HepG2 (cell line): ENCODE data around the gene DEPDC1B. TPM values are rescaled to one million over a fixed set of nuclear protein-coding genes. Genes with fewer than 3 reads are reported as not detected.
A peak's percentile ranks its signal among the peaks of the same experiment; 100 is the strongest.

Source experiments
- FOXP1 ChIP-seq, 2 experiments: fragments of 450-650 bp in 1 of 2; IDR thresholded peaks; 2 replicates each; pipeline ENCODE4 v1.6.1; 2017 to 2018; ENCODE audit warnings: antibody characterized with exemption in 1 of 2
- GATAD1 ChIP-seq: IDR thresholded peaks from 2 replicates; pipeline ENCODE4 v1.6.1; 2016; ENCODE audit warnings: missing genetic modification reagents, missing compliant biosample characterization
- GPBP1L1 ChIP-seq: sonication (generic); formaldehyde crosslinking; IDR thresholded peaks from 2 replicates; pipeline ENCODE4 v1.5.0; 2020; ENCODE audit warnings: mild to moderate bottlenecking, missing genetic modification reagents
- HDAC2 ChIP-seq: sonication (generic); formaldehyde crosslinking; IDR thresholded peaks from 2 replicates; pipeline ENCODE4 v1.4.0; 2020; ENCODE audit warnings: missing genetic modification reagents
- HNRNPUL1 ChIP-seq: fragments of 200-400 bp; formaldehyde crosslinking; IDR thresholded peaks from 2 replicates; pipeline ENCODE4 v1.6.1; 2017; ENCODE audit warnings: low read depth, mild to moderate bottlenecking, low read length, moderate library complexity
- KLF16 ChIP-seq, 2 experiments: sonication (generic) in 1 of 2; formaldehyde crosslinking in 1 of 2; IDR thresholded peaks; 2 replicates each; pipeline versions ENCODE4 v1.6.1 to v1.8.0; 2016 to 2023; ENCODE audit warnings: missing genetic modification reagents in 2 of 2, missing compliant biosample characterization in 1 of 2
- NFATC3 ChIP-seq: sonication (generic); formaldehyde crosslinking; IDR thresholded peaks from 2 replicates; pipeline ENCODE4 v1.5.1; 2020; ENCODE audit warnings: mild to moderate bottlenecking, missing genetic modification reagents
- SKIL ChIP-seq: sonication (generic); formaldehyde crosslinking; IDR thresholded peaks from 2 replicates; pipeline ENCODE4 v1.8.0; 2022; ENCODE audit warnings: missing genetic modification reagents, mild to moderate bottlenecking, moderate library complexity, borderline replicate concordance
- THRA ChIP-seq: sonication (generic); formaldehyde crosslinking; IDR thresholded peaks from 2 replicates; pipeline ENCODE4 v1.4.0; 2020; ENCODE audit warnings: missing genetic modification reagents, borderline replicate concordance
- ZNF652 ChIP-seq: IDR thresholded peaks from 2 replicates; pipeline ENCODE4 v1.6.1; 2016; ENCODE audit warnings: low read depth, borderline replicate concordance
- ZNF703 ChIP-seq: sonication (generic); formaldehyde crosslinking; IDR thresholded peaks from 2 replicates; pipeline ENCODE4 v1.5.1; 2020; ENCODE audit warnings: missing genetic modification reagents, mild to moderate bottlenecking, moderate library complexity, borderline replicate concordance
- polyA plus RNA-seq, 8 experiments: library from polyadenylated mRNA; depleted of rRNA in 3 of 8; stranded (reverse) in 7 of 8; unstranded in 1 of 8; fragments of >200 nt; fragmentation: Illumina TruSeq in 4 of 8; extraction: Trizol in 4 of 8; gene quantifications; 2 replicates each; pipeline versions ENCODE4 v1.2.1 to v1.2.3, GENCODE V29; 2011 to 2016; ENCODE audit warnings: low read depth in 4 of 8, missing spikeins in 1 of 8, mixed read lengths in 1 of 8; ENCODE audit not compliant: insufficient read depth in 1 of 8
- total RNA-seq, 5 experiments: library from RNA; depleted of rRNA; stranded (reverse); fragments of >200 nt; fragmentation: Illumina TruSeq; extraction: Trizol; gene quantifications; 2 replicates each; pipeline ENCODE4 v1.2.3, GENCODE V29; 2016; ENCODE audit warnings: low read depth in 1 of 5
- TF ChIP-seq, protein P1 (sequence below): sonication (generic); formaldehyde crosslinking; conservative IDR thresholded peaks from 2 replicates; pipeline ENCODE4 v1.4.0; 2020; ENCODE audit warnings: missing genetic modification reagents
- TF ChIP-seq, protein P2 (sequence below): sonication (generic); formaldehyde crosslinking; IDR thresholded peaks from 2 replicates; pipeline ENCODE4 v1.4.0; 2020; ENCODE audit warnings: low read depth, missing genetic modification reagents
- TF ChIP-seq, protein P3 (sequence below): sonication (generic); formaldehyde crosslinking; conservative IDR thresholded peaks from 2 replicates; pipeline ENCODE4 v1.4.0; 2020; ENCODE audit warnings: mild to moderate bottlenecking, missing genetic modification reagents, moderate library complexity

The DEPDC1B gene
- total and polyA plus RNA-seq, 2 of the 13 experiments (the other 11 are each of a cell fraction or from before 2014, with no cell fraction given), result 29.5 to 51.3 TPM

- TF ChIP-seq SKIL (peak; percentile 84), THRA (CRISPR knock-in tag) (peak; percentile 94), ZNF652 (CRISPR knock-in tag) (peak; percentile 91), ZNF703 (CRISPR knock-in tag) (peak; percentile 92), FOXP1 (IDR thresholded peaks at IDR 0.05) (peak; percentile 99), FOXP1 (CRISPR knock-in tag; IDR thresholded peaks at IDR 0.05) (peak; percentile 100), GATAD1 (peak; percentile 70), HDAC2 (CRISPR knock-in tag) (peak; percentile 99), HNRNPUL1 (0 out of 2 replicates have a peak, but pooled peaks have one; percentile 23), NFATC3 (CRISPR knock-in tag) (0 out of 2 replicates have a peak, but pooled peaks have one; percentile 19), GPBP1L1 (CRISPR knock-in tag) (no peak), KLF16 (CRISPR knock-in tag; IDR thresholded peaks at IDR 0.05) (peak in 1 of 2 experiments; percentile 66; a peak in 2 of 4 replicates)
- TF ChIP-seq, protein P1, sequence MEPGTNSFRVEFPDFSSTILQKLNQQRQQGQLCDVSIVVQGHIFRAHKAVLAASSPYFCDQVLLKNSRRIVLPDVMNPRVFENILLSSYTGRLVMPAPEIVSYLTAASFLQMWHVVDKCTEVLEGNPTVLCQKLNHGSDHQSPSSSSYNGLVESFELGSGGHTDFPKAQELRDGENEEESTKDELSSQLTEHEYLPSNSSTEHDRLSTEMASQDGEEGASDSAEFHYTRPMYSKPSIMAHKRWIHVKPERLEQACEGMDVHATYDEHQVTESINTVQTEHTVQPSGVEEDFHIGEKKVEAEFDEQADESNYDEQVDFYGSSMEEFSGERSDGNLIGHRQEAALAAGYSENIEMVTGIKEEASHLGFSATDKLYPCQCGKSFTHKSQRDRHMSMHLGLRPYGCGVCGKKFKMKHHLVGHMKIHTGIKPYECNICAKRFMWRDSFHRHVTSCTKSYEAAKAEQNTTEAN (CRISPR knock-in tag), result peak; percentile 71; the same call in 1 of the 2 replicates
- TF ChIP-seq, protein P2, sequence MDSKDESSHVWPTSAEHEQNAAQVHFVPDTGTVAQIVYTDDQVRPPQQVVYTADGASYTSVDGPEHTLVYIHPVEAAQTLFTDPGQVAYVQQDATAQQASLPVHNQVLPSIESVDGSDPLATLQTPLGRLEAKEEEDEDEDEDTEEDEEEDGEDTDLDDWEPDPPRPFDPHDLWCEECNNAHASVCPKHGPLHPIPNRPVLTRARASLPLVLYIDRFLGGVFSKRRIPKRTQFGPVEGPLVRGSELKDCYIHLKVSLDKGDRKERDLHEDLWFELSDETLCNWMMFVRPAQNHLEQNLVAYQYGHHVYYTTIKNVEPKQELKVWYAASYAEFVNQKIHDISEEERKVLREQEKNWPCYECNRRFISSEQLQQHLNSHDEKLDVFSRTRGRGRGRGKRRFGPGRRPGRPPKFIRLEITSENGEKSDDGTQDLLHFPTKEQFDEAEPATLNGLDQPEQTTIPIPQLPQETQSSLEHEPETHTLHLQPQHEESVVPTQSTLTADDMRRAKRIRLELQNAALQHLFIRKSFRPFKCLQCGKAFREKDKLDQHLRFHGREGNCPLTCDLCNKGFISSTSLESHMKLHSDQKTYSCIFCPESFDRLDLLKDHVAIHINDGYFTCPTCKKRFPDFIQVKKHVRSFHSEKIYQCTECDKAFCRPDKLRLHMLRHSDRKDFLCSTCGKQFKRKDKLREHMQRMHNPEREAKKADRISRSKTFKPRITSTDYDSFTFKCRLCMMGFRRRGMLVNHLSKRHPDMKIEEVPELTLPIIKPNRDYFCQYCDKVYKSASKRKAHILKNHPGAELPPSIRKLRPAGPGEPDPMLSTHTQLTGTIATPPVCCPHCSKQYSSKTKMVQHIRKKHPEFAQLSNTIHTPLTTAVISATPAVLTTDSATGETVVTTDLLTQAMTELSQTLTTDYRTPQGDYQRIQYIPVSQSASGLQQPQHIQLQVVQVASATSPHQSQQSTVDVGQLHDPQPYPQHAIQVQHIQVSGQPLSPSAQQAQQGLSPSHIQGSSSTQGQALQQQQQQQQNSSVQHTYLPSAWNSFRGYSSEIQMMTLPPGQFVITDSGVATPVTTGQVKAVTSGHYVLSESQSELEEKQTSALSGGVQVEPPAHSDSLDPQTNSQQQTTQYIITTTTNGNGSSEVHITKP (CRISPR knock-in tag), result peak; percentile 78
- TF ChIP-seq, protein P3, sequence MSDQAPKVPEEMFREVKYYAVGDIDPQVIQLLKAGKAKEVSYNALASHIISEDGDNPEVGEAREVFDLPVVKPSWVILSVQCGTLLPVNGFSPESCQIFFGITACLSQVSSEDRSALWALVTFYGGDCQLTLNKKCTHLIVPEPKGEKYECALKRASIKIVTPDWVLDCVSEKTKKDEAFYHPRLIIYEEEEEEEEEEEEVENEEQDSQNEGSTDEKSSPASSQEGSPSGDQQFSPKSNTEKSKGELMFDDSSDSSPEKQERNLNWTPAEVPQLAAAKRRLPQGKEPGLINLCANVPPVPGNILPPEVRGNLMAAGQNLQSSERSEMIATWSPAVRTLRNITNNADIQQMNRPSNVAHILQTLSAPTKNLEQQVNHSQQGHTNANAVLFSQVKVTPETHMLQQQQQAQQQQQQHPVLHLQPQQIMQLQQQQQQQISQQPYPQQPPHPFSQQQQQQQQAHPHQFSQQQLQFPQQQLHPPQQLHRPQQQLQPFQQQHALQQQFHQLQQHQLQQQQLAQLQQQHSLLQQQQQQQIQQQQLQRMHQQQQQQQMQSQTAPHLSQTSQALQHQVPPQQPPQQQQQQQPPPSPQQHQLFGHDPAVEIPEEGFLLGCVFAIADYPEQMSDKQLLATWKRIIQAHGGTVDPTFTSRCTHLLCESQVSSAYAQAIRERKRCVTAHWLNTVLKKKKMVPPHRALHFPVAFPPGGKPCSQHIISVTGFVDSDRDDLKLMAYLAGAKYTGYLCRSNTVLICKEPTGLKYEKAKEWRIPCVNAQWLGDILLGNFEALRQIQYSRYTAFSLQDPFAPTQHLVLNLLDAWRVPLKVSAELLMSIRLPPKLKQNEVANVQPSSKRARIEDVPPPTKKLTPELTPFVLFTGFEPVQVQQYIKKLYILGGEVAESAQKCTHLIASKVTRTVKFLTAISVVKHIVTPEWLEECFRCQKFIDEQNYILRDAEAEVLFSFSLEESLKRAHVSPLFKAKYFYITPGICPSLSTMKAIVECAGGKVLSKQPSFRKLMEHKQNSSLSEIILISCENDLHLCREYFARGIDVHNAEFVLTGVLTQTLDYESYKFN (CRISPR knock-in tag), result peak; percentile 99
These were observed 27.2 kb downstream of the DEPDC1B start (continued) for GRCh38 chr5:60672693-60673264.
